K562 (cell line): ENCODE results near the gene ACTRT1. TPM values are rescaled to one million over a fixed set of nuclear protein-coding genes. Genes with fewer than 3 reads are reported as not detected.

Experiments used
- ATAC-seq: fragments of 200-7000 bp; cut with Tn5 transposase; 3 replicates; pipeline ENCODE4 v1.9.1; 2020; ENCODE audit warnings: moderate library complexity
- BruUV-seq: library from RNA; stranded (reverse); fragments of 400-500 nt; replicated peaks from 2 replicates; lab custom pipeline; 2021; lab: Mats Ljungman, UMichigan
- CTCF ChIA-PET: fragments of 300-600 bp; formaldehyde crosslinking; extraction: SDS; loops from one replicate; lab custom pipeline; 2021; ENCODE audit warnings: low intra/inter-chr PET ratio; lab: Yijun Ruan, JAX
- POLR2A ChIA-PET: fragments of 300-600, 350-650 bp; sonication (Branson Sonifier 250); formaldehyde crosslinking; extraction: SDS; loops from one replicate; lab custom pipeline; 2021; ENCODE audit warnings: antibody characterized with exemption, inconsistent platforms; lab: Yijun Ruan, JAX
- DNase-seq, 4 experiments: peaks; one replicate each; pipeline versions ENCODE4 v3.0.0 to v3.0.0-alpha.2; 2011 to 2018; ENCODE audit warnings: low spot score in 3 of 4, mixed read lengths in 3 of 4; ENCODE audit errors: extremely low read depth in 1 of 4
- FAIRE-seq: peaks from 2 replicates; lab custom pipeline; 2011; peaks lifted over from hg19 to GRCh38; lab: Jason Lieb, UNC
- H2AFZ ChIP-seq: 2 replicates; pipeline ENCODE4 v1.6.0; 2011; ENCODE audit warnings: low read depth, low read length, control low read depth, inconsistent platforms
- H3K27ac ChIP-seq: fragments of 200-600 bp; 3 replicates; pipeline ENCODE4 v1.8.0; 2011; ENCODE audit warnings: low read depth, mild to moderate bottlenecking, control low read depth, inconsistent platforms, low read length, moderate library complexity, mixed read lengths; ENCODE audit errors: extremely low read depth
- H3K27me3 ChIP-seq, 2 experiments: fragments of 300-600 bp in 1 of 2; 2 replicates in 1 of 2; 3 replicates in 1 of 2; pipeline versions ENCODE4 v1.6.0 to v1.8.0; 2011; ENCODE audit warnings: inconsistent platforms in 2 of 2, low read length in 2 of 2, mild to moderate bottlenecking in 1 of 2, mixed read lengths in 1 of 2, moderate library complexity in 1 of 2; ENCODE audit not compliant: control insufficient read depth in 2 of 2, insufficient read depth in 2 of 2
- H3K36me3 ChIP-seq: fragments of 300-600 bp; 3 replicates; pipeline ENCODE4 v1.8.0; 2011; ENCODE audit warnings: mild to moderate bottlenecking, low read length, inconsistent platforms; ENCODE audit not compliant: control insufficient read depth, insufficient read depth
- H3K4me1 ChIP-seq, 2 experiments: fragments of 200-600 bp in 1 of 2; replicated peaks in 1 of 2; 2 replicates in 1 of 2; 3 replicates in 1 of 2; pipeline versions ENCODE4 v1.5.1 to v1.8.0; 2011; ENCODE audit warnings: inconsistent platforms in 2 of 2, low read length in 2 of 2, mild to moderate bottlenecking in 1 of 2, mixed read lengths in 1 of 2, moderate library complexity in 1 of 2; ENCODE audit not compliant: control insufficient read depth in 2 of 2, insufficient read depth in 2 of 2
- H3K4me2 ChIP-seq: 2 replicates; pipeline ENCODE4 v1.6.1; 2011; ENCODE audit warnings: low read length, control low read depth, inconsistent platforms, mixed read lengths; ENCODE audit not compliant: insufficient read depth
- H3K4me3 ChIP-seq: fragments of 200-600 bp; sonication (generic), shearing (Covaris generic); 2 replicates; pipeline ENCODE4 v1.5.1; 2016; ENCODE audit warnings: control low read depth, inconsistent platforms
- H3K79me2 ChIP-seq: fragments of 200-600 bp; 3 replicates; pipeline ENCODE4 v1.8.0; 2011; ENCODE audit warnings: low read length, inconsistent platforms; ENCODE audit not compliant: control insufficient read depth, insufficient read depth
- H3K9ac ChIP-seq, 2 experiments: 2 replicates each; pipeline versions ENCODE4 v1.6.0 to v1.6.1; 2011; ENCODE audit warnings: low read depth in 2 of 2, low read length in 2 of 2, control low read depth in 1 of 2, inconsistent platforms in 1 of 2, mild to moderate bottlenecking in 1 of 2, mixed read lengths in 1 of 2; ENCODE audit not compliant: insufficient read depth in 1 of 2
- H3K9me1 ChIP-seq: one replicate; pipeline ENCODE4 v1.6.0; 2011; ENCODE audit warnings: inconsistent platforms, mild to moderate bottlenecking, low read length, moderate library complexity; ENCODE audit not compliant: control insufficient read depth, insufficient read depth
- H3K9me3 ChIP-seq: replicated peaks from 2 replicates; pipeline ENCODE4 v1.5.1; 2011; ENCODE audit warnings: low read depth, low read length, inconsistent platforms; ENCODE audit not compliant: control insufficient read depth, insufficient read depth
- H4K20me1 ChIP-seq: replicated peaks from 2 replicates; pipeline ENCODE4 v1.6.1; 2011; ENCODE audit warnings: low read length, inconsistent platforms, mixed read lengths; ENCODE audit not compliant: control insufficient read depth, insufficient read depth
- ADNP ChIP-seq: fragments of 200-800 bp; sonication (Bioruptor generic); IDR thresholded peaks from 2 replicates; pipeline ENCODE4 v1.6.1; 2016; ENCODE audit warnings: missing genetic modification characterization, missing compliant biosample characterization
- CBX8 ChIP-seq: fragments of 200-600 bp; sonication (generic); IDR thresholded peaks from 2 replicates; pipeline ENCODE4 v1.6.1; 2012; ENCODE audit warnings: borderline replicate concordance, mixed run types, low read depth, mild to moderate bottlenecking, moderate library complexity, mixed read lengths, low read length, control low read depth, inconsistent platforms; ENCODE audit not compliant: poor library complexity, severe bottlenecking; ENCODE audit errors: extremely low read depth
- E2F3 ChIP-seq: fragments of 250-450 bp; sonication (Bioruptor Pico); IDR thresholded peaks from 2 replicates; pipeline ENCODE4 v1.4.0; 2020; ENCODE audit warnings: mild to moderate bottlenecking
- MTA2 ChIP-seq: fragments of 450-650 bp; IDR thresholded peaks from 2 replicates; pipeline ENCODE4 v1.6.1; 2016; ENCODE audit warnings: low read depth
- POLR3A ChIP-seq: IDR thresholded peaks from 2 replicates; pipeline ENCODE4 v1.6.1; 2011; ENCODE audit warnings: borderline replicate concordance, mild to moderate bottlenecking, moderate library complexity; ENCODE audit not compliant: insufficient read length, insufficient read depth; ENCODE audit errors: extremely low read depth
- PRPF4 ChIP-seq: fragments of 200-400 bp; formaldehyde crosslinking; IDR thresholded peaks from one replicate; pipeline ENCODE4 v1.6.1; 2017; ENCODE audit warnings: low read length, low read depth, mild to moderate bottlenecking; ENCODE audit not compliant: insufficient read depth, poor library complexity, severe bottlenecking
- SAFB ChIP-seq: fragments of 200-400 bp; formaldehyde crosslinking; IDR thresholded peaks from 2 replicates; pipeline ENCODE4 v1.6.1; 2017; ENCODE audit warnings: low read depth, low read length, borderline replicate concordance
- TRIM28 ChIP-seq: fragments of 450-650 bp; IDR thresholded peaks from 2 replicates; pipeline ENCODE4 v1.6.1; 2017
- U2AF2 ChIP-seq: fragments of 200-400 bp; formaldehyde crosslinking; optimal IDR thresholded peaks from 2 replicates; pipeline ENCODE3; 2017; ENCODE audit warnings: low read depth, mild to moderate bottlenecking, low read length
- ZBTB7A ChIP-seq: IDR thresholded peaks from 2 replicates; pipeline ENCODE4 v1.6.1; 2011; ENCODE audit warnings: low read depth, mild to moderate bottlenecking, low read length, moderate library complexity, borderline replicate concordance; ENCODE audit not compliant: control insufficient read depth
- ZEB2 ChIP-seq: fragments of 450-650 bp; IDR thresholded peaks from 2 replicates; pipeline ENCODE4 v1.6.1; 2016
- ZNF140 ChIP-seq: fragments of 250-450 bp; sonication (Bioruptor Pico); IDR thresholded peaks from 2 replicates; pipeline ENCODE4 v1.8.0; 2021; ENCODE audit warnings: moderate library complexity, mild to moderate bottlenecking, inconsistent platforms
- ZNF274 ChIP-seq: IDR thresholded peaks from 2 replicates; pipeline ENCODE4 v1.6.1; 2011; ENCODE audit warnings: low read depth, mild to moderate bottlenecking, low read length, moderate library complexity, borderline replicate concordance
- WGBS: fragments of 100-300 bp; shearing (Covaris generic); methylation state at CpG from one replicate; pipeline ENCODE4 v1.1.6; 2016; ENCODE audit warnings: low coverage, mixed read lengths; ENCODE audit not compliant: insufficient coverage; ENCODE audit errors: missing lambda C conversion rate; 5-methylcytosine and 5-hydroxymethylcytosine counted together
- in situ Hi-C: fragments of 300-500 bp; cut with MboI; formaldehyde crosslinking; loops from 4 replicates; pipeline ENCODE4 v1.15.0; 2018; ENCODE audit warnings: inconsistent platforms, mixed read lengths
- intact Hi-C: fragments of 100-400 bp; cut with micrococcal nuclease; formaldehyde crosslinking; loops from 2 replicates; pipeline ENCODE4 v1.14.2; 2022
- polyA plus RNA-seq, 8 experiments: library from polyadenylated mRNA; depleted of rRNA in 4 of 8; stranded (reverse) in 5 of 8; unstranded in 3 of 8; fragments of >200 nt; fragmentation: Nextera tagmentation in 2 of 8; fragmentation: Illumina TruSeq in 1 of 8; extraction: Ambion mirVana in 2 of 8; extraction: Trizol in 1 of 8; gene quantifications; 2 replicates each; pipeline versions ENCODE4 v1.2.1 to v1.2.3, GENCODE V29; 2011 to 2014; ENCODE audit warnings: inconsistent platforms in 1 of 8, missing spikeins in 1 of 8
- total RNA-seq, 7 experiments: library from RNA; depleted of rRNA in 6 of 7; stranded (reverse); fragments of >200 nt in 6 of 7; fragmentation: Illumina TruSeq in 2 of 7; extraction: Trizol in 2 of 7; gene quantifications; 2 replicates each; pipeline versions ENCODE4 v1.2.1 to v1.2.3, GENCODE V29; 2011 to 2021; ENCODE audit warnings: low replicate concordance in 1 of 7
- TF ChIP-seq, protein P1 (sequence below): fragments of 450-650 bp; IDR thresholded peaks from 2 replicates; pipeline ENCODE4 v1.6.1; 2014; ENCODE audit warnings: low read depth, mild to moderate bottlenecking, moderate library complexity, borderline replicate concordance
- TF ChIP-seq, protein P2 (sequence below): fragments of 250-450 bp; sonication (Bioruptor Pico); IDR thresholded peaks from 2 replicates; pipeline ENCODE4 v1.8.0; 2021; ENCODE audit warnings: borderline replicate concordance, mild to moderate bottlenecking, moderate library complexity; ENCODE audit not compliant: poor library complexity, severe bottlenecking
- TF ChIP-seq, protein P3 (sequence below): fragments of 450-650 bp; IDR thresholded peaks from 2 replicates; pipeline ENCODE4 v1.6.1; 2016; ENCODE audit warnings: borderline replicate concordance

ACTRT1 gene
- total and polyA plus RNA-seq, 9 of the 15 experiments (the other 6 are each of a cell fraction or from before 2014, with no cell fraction given) = not detected

DNA sequence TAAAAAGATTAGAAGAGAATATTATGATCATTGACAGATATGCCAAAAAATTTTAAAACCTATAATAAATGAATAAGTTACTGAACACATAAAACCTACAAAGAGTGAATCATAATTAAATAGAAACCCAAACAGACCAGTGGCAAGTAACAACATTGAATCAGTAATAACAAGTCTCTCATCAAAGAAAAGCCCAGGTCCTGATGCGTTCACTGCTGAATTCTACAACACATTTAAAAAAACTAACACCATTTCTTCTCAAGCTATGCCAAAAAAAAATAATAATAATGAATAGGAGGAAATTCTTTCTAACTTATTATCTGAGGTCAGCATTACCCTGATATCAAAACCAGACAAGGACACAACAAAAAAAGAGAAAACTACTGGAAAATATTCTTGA lies 30.6 kb downstream of the ACTRT1 start:
- in situ Hi-C loops = no loop called here
- no peak for DNase-seq
- CTCF ChIA-PET = no interaction called here
- no peak for TF ChIP-seq MTA2
- TF ChIP-seq ZEB2 = no peak
- TF ChIP-seq ZNF140 (CRISPR knock-in tag) = no peak
- TF ChIP-seq ADNP (tag) = no peak
- no peak for TF ChIP-seq POLR3A
- no peak for TF ChIP-seq SAFB
- TF ChIP-seq PRPF4 = no peak
- TF ChIP-seq, protein P1, sequence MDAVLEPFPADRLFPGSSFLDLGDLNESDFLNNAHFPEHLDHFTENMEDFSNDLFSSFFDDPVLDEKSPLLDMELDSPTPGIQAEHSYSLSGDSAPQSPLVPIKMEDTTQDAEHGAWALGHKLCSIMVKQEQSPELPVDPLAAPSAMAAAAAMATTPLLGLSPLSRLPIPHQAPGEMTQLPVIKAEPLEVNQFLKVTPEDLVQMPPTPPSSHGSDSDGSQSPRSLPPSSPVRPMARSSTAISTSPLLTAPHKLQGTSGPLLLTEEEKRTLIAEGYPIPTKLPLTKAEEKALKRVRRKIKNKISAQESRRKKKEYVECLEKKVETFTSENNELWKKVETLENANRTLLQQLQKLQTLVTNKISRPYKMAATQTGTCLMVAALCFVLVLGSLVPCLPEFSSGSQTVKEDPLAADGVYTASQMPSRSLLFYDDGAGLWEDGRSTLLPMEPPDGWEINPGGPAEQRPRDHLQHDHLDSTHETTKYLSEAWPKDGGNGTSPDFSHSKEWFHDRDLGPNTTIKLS = no peak
- TF ChIP-seq, protein P2, sequence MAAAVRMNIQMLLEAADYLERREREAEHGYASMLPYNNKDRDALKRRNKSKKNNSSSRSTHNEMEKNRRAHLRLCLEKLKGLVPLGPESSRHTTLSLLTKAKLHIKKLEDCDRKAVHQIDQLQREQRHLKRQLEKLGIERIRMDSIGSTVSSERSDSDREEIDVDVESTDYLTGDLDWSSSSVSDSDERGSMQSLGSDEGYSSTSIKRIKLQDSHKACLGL (CRISPR knock-in tag) = no peak
- TF ChIP-seq TRIM28 = no peak
- TF ChIP-seq, protein P3, sequence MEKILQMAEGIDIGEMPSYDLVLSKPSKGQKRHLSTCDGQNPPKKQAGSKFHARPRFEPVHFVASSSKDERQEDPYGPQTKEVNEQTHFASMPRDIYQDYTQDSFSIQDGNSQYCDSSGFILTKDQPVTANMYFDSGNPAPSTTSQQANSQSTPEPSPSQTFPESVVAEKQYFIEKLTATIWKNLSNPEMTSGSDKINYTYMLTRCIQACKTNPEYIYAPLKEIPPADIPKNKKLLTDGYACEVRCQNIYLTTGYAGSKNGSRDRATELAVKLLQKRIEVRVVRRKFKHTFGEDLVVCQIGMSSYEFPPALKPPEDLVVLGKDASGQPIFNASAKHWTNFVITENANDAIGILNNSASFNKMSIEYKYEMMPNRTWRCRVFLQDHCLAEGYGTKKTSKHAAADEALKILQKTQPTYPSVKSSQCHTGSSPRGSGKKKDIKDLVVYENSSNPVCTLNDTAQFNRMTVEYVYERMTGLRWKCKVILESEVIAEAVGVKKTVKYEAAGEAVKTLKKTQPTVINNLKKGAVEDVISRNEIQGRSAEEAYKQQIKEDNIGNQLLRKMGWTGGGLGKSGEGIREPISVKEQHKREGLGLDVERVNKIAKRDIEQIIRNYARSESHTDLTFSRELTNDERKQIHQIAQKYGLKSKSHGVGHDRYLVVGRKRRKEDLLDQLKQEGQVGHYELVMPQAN = no peak
- TF ChIP-seq ZNF274 = no peak
- no peak for TF ChIP-seq ZBTB7A
- TF ChIP-seq U2AF2 = no peak
- no peak for TF ChIP-seq E2F3 (CRISPR knock-in tag)
- no peak for TF ChIP-seq CBX8

More for the DNA sequence above, 30.6 kb downstream of the ACTRT1 start:
- H3K27ac ChIP-seq = no peak overlapping the region
- H3K36me3 ChIP-seq = no peaks in the 10 kb centered on the region
- H3K9me3 ChIP-seq = no peaks in the 10 kb centered on the region
- no peak overlapping the region for H3K9ac ChIP-seq
- 0% methylated on average over 1 of the region's 1 CpG for WGBS
- ATAC-seq (no peak), FAIRE-seq (no peak)
- no peak overlapping the region for H3K4me3 ChIP-seq
- POLR2A ChIA-PET = no interaction called here
- no peak overlapping the region for H3K4me2 ChIP-seq
- H3K4me1 ChIP-seq = no peaks in the 10 kb centered on the region
- intact Hi-C loops = no loop called here
- no TSS peak for BruUV-seq
- H2AFZ ChIP-seq = no peak overlapping the region
- no peaks in the 10 kb centered on the region for H3K9me1 ChIP-seq
- no peaks in the 10 kb centered on the region for H4K20me1 ChIP-seq
- no peaks in the 10 kb centered on the region for H3K79me2 ChIP-seq
- H3K27me3 ChIP-seq = no peaks in the 10 kb centered on the region
